Measurements from ENCODE around the gene GRM4.

DNA sequence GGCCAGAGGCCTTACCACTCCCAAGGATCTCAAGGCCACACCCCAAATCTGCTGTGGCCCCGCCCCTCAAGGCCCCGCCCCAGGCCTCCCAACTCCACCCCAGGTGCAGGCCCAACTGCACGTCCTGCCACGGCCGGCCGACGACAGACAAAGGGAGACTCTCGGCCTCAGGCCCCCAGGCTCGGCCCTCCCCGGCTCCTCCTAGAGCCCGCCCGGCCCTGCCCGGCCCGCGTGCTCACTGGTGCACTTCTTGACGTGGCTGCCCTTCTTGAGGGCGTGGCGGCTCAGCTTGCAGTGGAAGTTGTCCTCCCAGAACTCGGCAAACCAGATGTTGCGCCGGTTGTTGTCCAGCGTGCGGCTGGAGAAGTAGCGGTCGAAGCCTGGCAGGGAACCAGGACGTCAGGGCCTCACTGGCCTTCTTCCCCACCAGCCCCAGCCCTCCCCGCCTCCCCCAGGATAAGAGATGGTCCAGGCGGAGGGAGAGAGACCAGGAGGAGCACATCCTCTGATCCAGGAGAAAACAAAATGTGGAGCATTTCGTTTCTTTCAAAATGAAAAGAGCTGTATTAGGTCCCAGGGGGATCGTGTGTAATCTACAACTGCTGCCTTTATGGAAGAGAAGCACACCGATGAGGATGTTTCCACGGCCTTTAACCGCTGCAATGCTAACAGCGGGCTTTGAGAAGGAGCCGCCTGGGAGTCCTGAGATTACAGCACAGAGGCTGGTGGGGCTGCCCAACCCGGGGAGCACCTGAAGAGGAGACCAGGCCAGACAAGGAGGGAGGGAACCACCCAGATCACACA lies 89.4 kb downstream of the GRM4 start:
- TF ChIP-seq, protein P1, sequence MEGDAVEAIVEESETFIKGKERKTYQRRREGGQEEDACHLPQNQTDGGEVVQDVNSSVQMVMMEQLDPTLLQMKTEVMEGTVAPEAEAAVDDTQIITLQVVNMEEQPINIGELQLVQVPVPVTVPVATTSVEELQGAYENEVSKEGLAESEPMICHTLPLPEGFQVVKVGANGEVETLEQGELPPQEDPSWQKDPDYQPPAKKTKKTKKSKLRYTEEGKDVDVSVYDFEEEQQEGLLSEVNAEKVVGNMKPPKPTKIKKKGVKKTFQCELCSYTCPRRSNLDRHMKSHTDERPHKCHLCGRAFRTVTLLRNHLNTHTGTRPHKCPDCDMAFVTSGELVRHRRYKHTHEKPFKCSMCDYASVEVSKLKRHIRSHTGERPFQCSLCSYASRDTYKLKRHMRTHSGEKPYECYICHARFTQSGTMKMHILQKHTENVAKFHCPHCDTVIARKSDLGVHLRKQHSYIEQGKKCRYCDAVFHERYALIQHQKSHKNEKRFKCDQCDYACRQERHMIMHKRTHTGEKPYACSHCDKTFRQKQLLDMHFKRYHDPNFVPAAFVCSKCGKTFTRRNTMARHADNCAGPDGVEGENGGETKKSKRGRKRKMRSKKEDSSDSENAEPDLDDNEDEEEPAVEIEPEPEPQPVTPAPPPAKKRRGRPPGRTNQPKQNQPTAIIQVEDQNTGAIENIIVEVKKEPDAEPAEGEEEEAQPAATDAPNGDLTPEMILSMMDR (IDR thresholded peaks at IDR 0.05), result no peak
- no peak for TF ChIP-seq POLR2A (IDR thresholded peaks at IDR 0.05)

Measured in ovary (tissue), 3 donors.